ENCODE results near the gene SOCS3.

Gene SOCS3

GRCh38 chr17:78359321-78359996 lies 418 bp downstream of the SOCS3 start:
- TF ChIP-seq CTCF (IDR thresholded peaks at IDR 0.05; ENCODE audit: extremely low read depth, missing control alignments): no peak

GRCh38 chr17:78358538-78359320 lies 1.1 kb downstream of the SOCS3 start:
- DNase-seq (ENCODE audit: low spot score): no peak
- no peak for TF ChIP-seq CTCF (IDR thresholded peaks at IDR 0.05; ENCODE audit: extremely low read depth, missing control alignments)

More at GRCh38 chr17:78359321-78359996, 418 bp downstream of the SOCS3 start:
- no peak for DNase-seq (ENCODE audit: low spot score)

GRCh38 chr17:78357672-78358537 lies 2.0 kb downstream of the SOCS3 start:
- no peak for TF ChIP-seq CTCF (IDR thresholded peaks at IDR 0.05; ENCODE audit: extremely low read depth, missing control alignments)
- DNase-seq (ENCODE audit: low spot score): no peak

- TF ChIP-seq CTCF (IDR thresholded peaks at IDR 0.05; ENCODE audit: extremely low read depth, missing control alignments): no peak
- DNase-seq (ENCODE audit: low spot score): no peak
These were observed 2.7 kb downstream of the SOCS3 start for GRCh38 chr17:78357177-78357586.

GRCh38 chr17:78356101-78356713 lies 3.7 kb downstream of the SOCS3 start:
- DNase-seq (ENCODE audit: low spot score): peak; percentile 94
- no peak for TF ChIP-seq CTCF (IDR thresholded peaks at IDR 0.05; ENCODE audit: extremely low read depth, missing control alignments)

GRCh38 chr17:78355701-78356100 lies 4.2 kb downstream of the SOCS3 start:
- DNase-seq (ENCODE audit: low spot score): no peak
- TF ChIP-seq CTCF (IDR thresholded peaks at IDR 0.05; ENCODE audit: extremely low read depth, missing control alignments): no peak

Measured in GM20000 (cell line).